Endodermal cell (in vitro differentiated cells): ENCODE data around the gene INSYN2B. TPM values are rescaled to one million over a fixed set of nuclear protein-coding genes. Genes with fewer than 3 reads are reported as not detected.

Experiments used
- DNase-seq: peaks from one replicate; pipeline ENCODE4 v3.0.0-alpha.2; 2017
- H3K27ac ChIP-seq: 2 replicates; pipeline ENCODE4 v1.5.1; 2013; ENCODE audit warnings: mild to moderate bottlenecking, low read depth, low read length, moderate library complexity
- H3K27me3 ChIP-seq: 2 replicates; pipeline ENCODE4 v1.6.1; 2013; ENCODE audit warnings: mild to moderate bottlenecking, low read length, moderate library complexity; ENCODE audit not compliant: insufficient read depth, control insufficient read depth, poor library complexity, severe bottlenecking
- H3K36me3 ChIP-seq: 2 replicates; pipeline ENCODE4 v1.7.0; 2013; ENCODE audit warnings: mild to moderate bottlenecking, low read length, moderate library complexity; ENCODE audit not compliant: control insufficient read depth, insufficient read depth
- H3K4me1 ChIP-seq: one replicate; pipeline ENCODE4 v1.7.0; 2013; ENCODE audit warnings: low read length; ENCODE audit not compliant: control insufficient read depth, insufficient read depth
- H3K4me3 ChIP-seq: 2 replicates; pipeline ENCODE4 v1.5.1; 2013; ENCODE audit warnings: mild to moderate bottlenecking, low read length, moderate library complexity
- H3K9ac ChIP-seq: 2 replicates; pipeline ENCODE4 v1.6.1; 2013; ENCODE audit warnings: mild to moderate bottlenecking, low read length, moderate library complexity; ENCODE audit not compliant: poor library complexity, severe bottlenecking; ENCODE audit errors: extremely low read depth
- H3K9me3 ChIP-seq: 2 replicates; pipeline ENCODE4 v1.6.1; 2013; ENCODE audit warnings: mild to moderate bottlenecking, low read length, moderate library complexity; ENCODE audit not compliant: control insufficient read depth
- H3K27ac Mint-ChIP-seq: 2 replicates; pipeline ENCODE4 v1.8.0; 2020; ENCODE audit warnings: mixed read lengths
- H3K27me3 Mint-ChIP-seq: 2 replicates; pipeline ENCODE4 v1.8.0; 2021; ENCODE audit warnings: mild to moderate bottlenecking, mixed read lengths; ENCODE audit not compliant: insufficient read depth
- H3K36me3 Mint-ChIP-seq: 2 replicates; pipeline ENCODE4 v1.8.0; 2020; ENCODE audit warnings: low read depth, mixed read lengths
- H3K4me1 Mint-ChIP-seq: 2 replicates; pipeline ENCODE4 v1.8.0; 2020; ENCODE audit warnings: mixed read lengths
- H3K4me3 Mint-ChIP-seq: 2 replicates; pipeline ENCODE4 v1.8.0; 2020; ENCODE audit warnings: mild to moderate bottlenecking, moderate library complexity, mixed read lengths
- H3K9me3 Mint-ChIP-seq: 2 replicates; pipeline ENCODE4 v1.8.0; 2020; ENCODE audit warnings: mild to moderate bottlenecking, mixed read lengths
- WGBS, 2 experiments: methylation state at CpG; one replicate each; pipeline versions ENCODE4 v1.1.5 to v1.1.7; 2013; ENCODE audit warnings: missing lambda C conversion rate in 2 of 2, mixed read lengths in 1 of 2; ENCODE audit not compliant: insufficient coverage in 1 of 2, insufficient read length in 1 of 2; 5-methylcytosine and 5-hydroxymethylcytosine counted together
- total RNA-seq, 2 donors: library from RNA; stranded (reverse); fragmentation: NEBNext Ultra II Directional in 1 of 2; extraction: Animal tissue kit (Norgen Biotek cat#: 25700) in 1 of 2; gene quantifications; 2 replicates in 1 of 2; 3 replicates in 1 of 2; pipeline ENCODE4 v1.2.1, GENCODE V29; 2021
- TF ChIP-seq, protein P1 (sequence below): fragments of 200-600 bp; sonication (generic); conservative IDR thresholded peaks from 2 replicates; pipeline ENCODE4 v1.5.0; 2021; ENCODE audit warnings: antibody characterized with exemption, mild to moderate bottlenecking

Gene INSYN2B
- total RNA-seq, 2 donors from 2014 or later: not detected

DNA sequence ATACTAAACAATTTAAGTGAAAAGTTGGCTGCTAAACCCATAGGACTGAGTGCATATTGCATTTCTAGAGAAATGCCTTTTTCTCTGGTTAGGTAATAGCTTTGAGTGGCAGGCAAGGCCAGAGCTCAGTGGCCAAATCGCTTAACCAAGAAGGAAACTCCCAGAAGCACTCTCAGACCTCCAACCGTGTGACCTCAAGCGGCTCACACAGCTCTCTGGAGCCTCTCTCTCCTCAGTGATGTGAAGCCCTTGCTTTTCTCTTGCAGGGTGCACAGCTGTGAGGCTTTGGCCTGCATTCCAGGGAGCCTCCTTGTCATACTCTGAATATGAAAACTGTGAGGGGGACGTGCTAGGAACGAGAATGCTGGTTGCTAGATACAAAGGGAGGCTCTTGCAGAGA lies 106.7 kb downstream of the INSYN2B start:
- H3K9me3 ChIP-seq: no peaks in the 10 kb centered on the region
- no peak overlapping the region for H3K27ac ChIP-seq
- Mint-ChIP-seq H3K27ac (no peak overlapping the region), H3K4me3 (no peak overlapping the region), H3K36me3 (no peaks in the 10 kb centered on the region), H3K27me3 (peaks cover 3% of the 10 kb centered on the region), H3K9me3 (no peaks in the 10 kb centered on the region), H3K4me1 (peaks cover 20% of the 10 kb centered on the region)
- TF ChIP-seq, protein P1, sequence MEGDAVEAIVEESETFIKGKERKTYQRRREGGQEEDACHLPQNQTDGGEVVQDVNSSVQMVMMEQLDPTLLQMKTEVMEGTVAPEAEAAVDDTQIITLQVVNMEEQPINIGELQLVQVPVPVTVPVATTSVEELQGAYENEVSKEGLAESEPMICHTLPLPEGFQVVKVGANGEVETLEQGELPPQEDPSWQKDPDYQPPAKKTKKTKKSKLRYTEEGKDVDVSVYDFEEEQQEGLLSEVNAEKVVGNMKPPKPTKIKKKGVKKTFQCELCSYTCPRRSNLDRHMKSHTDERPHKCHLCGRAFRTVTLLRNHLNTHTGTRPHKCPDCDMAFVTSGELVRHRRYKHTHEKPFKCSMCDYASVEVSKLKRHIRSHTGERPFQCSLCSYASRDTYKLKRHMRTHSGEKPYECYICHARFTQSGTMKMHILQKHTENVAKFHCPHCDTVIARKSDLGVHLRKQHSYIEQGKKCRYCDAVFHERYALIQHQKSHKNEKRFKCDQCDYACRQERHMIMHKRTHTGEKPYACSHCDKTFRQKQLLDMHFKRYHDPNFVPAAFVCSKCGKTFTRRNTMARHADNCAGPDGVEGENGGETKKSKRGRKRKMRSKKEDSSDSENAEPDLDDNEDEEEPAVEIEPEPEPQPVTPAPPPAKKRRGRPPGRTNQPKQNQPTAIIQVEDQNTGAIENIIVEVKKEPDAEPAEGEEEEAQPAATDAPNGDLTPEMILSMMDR: no peak
- no peak for DNase-seq
- no peaks in the 10 kb centered on the region for H3K36me3 ChIP-seq
- no peak overlapping the region for H3K9ac ChIP-seq
- H3K27me3 ChIP-seq: no peaks in the 10 kb centered on the region
- H3K4me1 ChIP-seq: no peaks in the 10 kb centered on the region
- 61 to 85% methylated on average over 4 to 5 of the region's 5 CpGs for WGBS, 2 experiments
- H3K4me3 ChIP-seq: no peak overlapping the region

DNA sequence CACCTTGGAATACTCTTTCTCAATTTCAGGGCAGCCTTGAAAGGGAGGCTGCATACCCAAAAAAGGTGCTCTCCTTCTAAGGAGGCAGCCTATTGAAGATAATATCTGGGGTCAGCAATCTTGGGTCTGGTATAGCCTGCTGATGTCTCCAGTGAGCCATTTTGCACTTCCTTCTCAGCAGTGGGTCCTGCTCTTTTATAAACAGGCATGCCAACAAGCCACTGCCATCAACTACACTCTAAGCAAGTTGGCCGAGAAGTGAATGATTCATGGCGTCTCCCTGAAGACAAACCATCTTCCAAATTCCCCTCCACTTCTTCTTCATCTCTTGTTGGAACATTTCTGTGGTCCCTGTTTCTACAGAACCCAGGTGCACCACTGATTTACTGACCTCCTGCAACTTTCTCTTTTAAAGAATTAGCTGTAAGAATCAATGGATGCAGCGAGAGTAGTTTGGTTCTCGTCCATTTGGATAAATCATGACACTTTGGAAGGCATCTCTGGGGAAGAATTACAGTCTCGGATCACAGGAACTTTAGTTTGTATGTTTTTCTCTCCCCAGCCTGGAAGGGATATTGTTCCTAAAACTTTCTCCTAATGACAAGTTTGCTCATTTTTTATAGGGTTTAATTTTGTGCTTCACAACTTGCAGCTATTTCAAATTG lies 108.3 kb downstream of the INSYN2B start:
- H3K9me3 Mint-ChIP-seq: no peaks in the 10 kb centered on the region
- Histone ChIP-seq H3K36me3 (no peaks in the 10 kb centered on the region), H3K4me3 (no peak overlapping the region), H3K9ac (no peak overlapping the region), H3K27me3 (no peaks in the 10 kb centered on the region), H3K27ac (no peak overlapping the region), H3K4me1 (no peaks in the 10 kb centered on the region), H3K9me3 (no peaks in the 10 kb centered on the region)
- H3K4me3 Mint-ChIP-seq: no peak overlapping the region
- TF ChIP-seq, protein P1: no peak
- 88 to 92% methylated on average over 5 of the region's 5 CpGs for WGBS, 2 experiments
- peaks cover 20% of the 10 kb centered on the region for H3K4me1 Mint-ChIP-seq
- no peaks in the 10 kb centered on the region for H3K36me3 Mint-ChIP-seq
- H3K27me3 Mint-ChIP-seq: peaks cover 3% of the 10 kb centered on the region
- no peak for DNase-seq
- no peak overlapping the region for H3K27ac Mint-ChIP-seq

DNA sequence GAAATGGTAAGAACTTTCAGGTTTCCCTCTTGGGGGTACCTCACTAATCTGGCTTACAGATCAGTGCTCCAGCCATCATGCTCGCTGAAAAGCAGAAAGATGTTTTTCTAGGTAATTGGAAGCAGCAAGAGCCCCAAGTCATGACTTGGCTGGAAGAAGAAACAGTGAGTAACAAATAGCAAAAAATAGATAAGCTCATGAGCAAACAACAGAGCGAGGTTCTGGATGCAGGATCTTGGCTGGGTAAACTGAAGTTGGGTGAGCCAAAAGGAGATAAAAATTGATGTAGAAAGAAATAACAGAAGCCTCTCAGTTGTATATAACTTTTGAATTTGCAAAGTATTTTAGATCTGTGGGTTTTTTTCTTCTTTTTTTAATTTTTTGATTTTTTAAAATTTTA lies 110.1 kb downstream of the INSYN2B start:
- Mint-ChIP-seq H3K36me3 (no peaks in the 10 kb centered on the region), H3K4me3 (no peak overlapping the region), H3K27ac (no peak overlapping the region), H3K27me3 (peaks cover 1% of the 10 kb centered on the region), H3K9me3 (no peaks in the 10 kb centered on the region), H3K4me1 (peaks cover 9% of the 10 kb centered on the region)
- Histone ChIP-seq H3K9me3 (no peaks in the 10 kb centered on the region), H3K36me3 (no peaks in the 10 kb centered on the region), H3K4me1 (no peaks in the 10 kb centered on the region), H3K4me3 (no peak overlapping the region), H3K27me3 (no peaks in the 10 kb centered on the region), H3K27ac (no peak overlapping the region), H3K9ac (no peak overlapping the region)
- DNase-seq: no peak
- 94% methylated on average over 2 of the region's 2 CpGs for WGBS, 2 experiments
- TF ChIP-seq, protein P1: no peak
